Measurements from ENCODE around the gene IL1RAPL2. TPM values are rescaled to one million over a fixed set of nuclear protein-coding genes. Genes with fewer than 3 reads are reported as not detected.

IL1RAPL2 gene
- polyA plus RNA-seq, 2 of the 4 experiments (the other 2 are of a cell fraction) = not detected

DNA sequence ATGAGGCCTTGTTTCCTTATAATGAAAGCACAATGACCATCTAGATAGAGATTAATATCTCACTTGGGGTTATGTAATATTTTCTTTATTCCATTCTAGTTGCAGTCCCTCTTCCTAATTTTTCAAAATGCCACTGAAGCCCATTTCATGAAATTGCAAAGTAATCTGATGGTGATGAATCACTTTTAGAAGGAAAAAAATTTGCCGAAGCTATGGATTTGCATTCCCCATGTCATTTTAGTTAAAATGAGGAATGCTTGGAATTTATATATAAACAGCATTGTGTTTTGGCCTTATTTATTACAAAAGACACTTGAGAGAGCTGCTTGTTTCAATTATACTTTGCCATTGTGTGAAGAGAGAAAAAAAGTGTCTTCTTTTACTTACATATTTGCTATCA lies 896.2 kb downstream of the IL1RAPL2 start:
- no peak for TF ChIP-seq CHD4 (IDR thresholded peaks at IDR 0.05; ENCODE audit: borderline replicate concordance)
- no peak for TF ChIP-seq ZFP36 (IDR thresholded peaks at IDR 0.05; ENCODE audit: borderline replicate concordance, partially characterized antibody)
- TF ChIP-seq, protein P1, sequence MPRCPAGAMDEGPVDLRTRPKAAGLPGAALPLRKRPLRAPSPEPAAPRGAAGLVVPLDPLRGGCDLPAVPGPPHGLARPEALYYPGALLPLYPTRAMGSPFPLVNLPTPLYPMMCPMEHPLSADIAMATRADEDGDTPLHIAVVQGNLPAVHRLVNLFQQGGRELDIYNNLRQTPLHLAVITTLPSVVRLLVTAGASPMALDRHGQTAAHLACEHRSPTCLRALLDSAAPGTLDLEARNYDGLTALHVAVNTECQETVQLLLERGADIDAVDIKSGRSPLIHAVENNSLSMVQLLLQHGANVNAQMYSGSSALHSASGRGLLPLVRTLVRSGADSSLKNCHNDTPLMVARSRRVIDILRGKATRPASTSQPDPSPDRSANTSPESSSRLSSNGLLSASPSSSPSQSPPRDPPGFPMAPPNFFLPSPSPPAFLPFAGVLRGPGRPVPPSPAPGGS (IDR thresholded peaks at IDR 0.05) = no peak
- TF ChIP-seq TFCP2L1 (CRISPR knock-in tag; IDR thresholded peaks at IDR 0.05) = no peak
- no peak for TF ChIP-seq SREBF2 (IDR thresholded peaks at IDR 0.05)
- no peak for TF ChIP-seq REST (IDR thresholded peaks at IDR 0.05)
- TF ChIP-seq HEYL (CRISPR knock-in tag; IDR thresholded peaks at IDR 0.05) = no peak
- no peak for TF ChIP-seq EHF (CRISPR knock-in tag; IDR thresholded peaks at IDR 0.05)
- no peak for TF ChIP-seq PHF8 (IDR thresholded peaks at IDR 0.05; ENCODE audit: borderline replicate concordance, low read depth)
- TF ChIP-seq, protein P2, sequence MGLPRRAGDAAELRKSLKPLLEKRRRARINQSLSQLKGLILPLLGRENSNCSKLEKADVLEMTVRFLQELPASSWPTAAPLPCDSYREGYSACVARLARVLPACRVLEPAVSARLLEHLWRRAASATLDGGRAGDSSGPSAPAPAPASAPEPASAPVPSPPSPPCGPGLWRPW (IDR thresholded peaks at IDR 0.05) = no peak
- TF ChIP-seq KDM5A (IDR thresholded peaks at IDR 0.05) = no peak
- ATAC-seq = no peak
- FAIRE-seq = no peak
- WGBS (ENCODE audit: missing lambda C conversion rate) = 69% methylated on average over 1 of the region's 1 CpG
- Histone ChIP-seq H3K9me3 (no peaks in the 10 kb centered on the region), H3K4me3 (no peak overlapping the region), H3K4me1 (no peaks in the 10 kb centered on the region), H3K27ac (no peak overlapping the region), H3K4me2 (no peak overlapping the region)
- no peak for DNase-seq (ENCODE audit: low read depth in 1 of 2, low spot score in 1 of 2)
- CTCF ChIA-PET = no interaction called here
- POLR2A ChIA-PET = no interaction called here

DNA sequence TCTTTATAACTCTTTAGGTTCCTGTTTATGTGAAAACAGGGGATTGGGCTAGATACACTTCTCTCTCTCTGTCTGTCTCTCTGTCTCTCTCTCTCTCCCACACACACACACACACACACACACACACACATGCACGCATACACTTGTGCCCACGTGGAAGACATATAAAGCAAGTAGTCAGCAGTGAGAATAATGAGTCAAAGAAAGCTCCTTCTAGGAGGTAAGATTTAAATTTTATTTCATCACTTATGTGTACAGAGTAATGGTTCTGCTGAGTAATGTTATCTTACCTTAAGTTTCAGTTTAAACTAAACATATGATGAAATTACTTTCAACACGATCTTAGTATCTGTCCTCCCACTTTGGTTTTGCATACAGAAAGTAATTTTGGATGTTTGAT lies 897.5 kb downstream of the IL1RAPL2 start:
- 3% methylated on average over 3 of the region's 3 CpGs for WGBS (ENCODE audit: missing lambda C conversion rate)
- FAIRE-seq (no peak), ATAC-seq (no peak), DNase-seq (ENCODE audit: low read depth in 1 of 2, low spot score in 1 of 2) (no peak)
- Histone ChIP-seq H3K27ac (no peak overlapping the region), H3K4me2 (no peak overlapping the region), H3K4me3 (no peak overlapping the region), H3K4me1 (no peaks in the 10 kb centered on the region), H3K9me3 (no peaks in the 10 kb centered on the region)
- ChIA-PET POLR2A (no interaction called here), CTCF (no interaction called here)
- TF ChIP-seq, protein P3, sequence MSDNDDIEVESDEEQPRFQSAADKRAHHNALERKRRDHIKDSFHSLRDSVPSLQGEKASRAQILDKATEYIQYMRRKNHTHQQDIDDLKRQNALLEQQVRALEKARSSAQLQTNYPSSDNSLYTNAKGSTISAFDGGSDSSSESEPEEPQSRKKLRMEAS (IDR thresholded peaks at IDR 0.05) = no peak
- TF ChIP-seq MAFK (IDR thresholded peaks at IDR 0.05; ENCODE audit: partially characterized antibody) = no peak

DNA sequence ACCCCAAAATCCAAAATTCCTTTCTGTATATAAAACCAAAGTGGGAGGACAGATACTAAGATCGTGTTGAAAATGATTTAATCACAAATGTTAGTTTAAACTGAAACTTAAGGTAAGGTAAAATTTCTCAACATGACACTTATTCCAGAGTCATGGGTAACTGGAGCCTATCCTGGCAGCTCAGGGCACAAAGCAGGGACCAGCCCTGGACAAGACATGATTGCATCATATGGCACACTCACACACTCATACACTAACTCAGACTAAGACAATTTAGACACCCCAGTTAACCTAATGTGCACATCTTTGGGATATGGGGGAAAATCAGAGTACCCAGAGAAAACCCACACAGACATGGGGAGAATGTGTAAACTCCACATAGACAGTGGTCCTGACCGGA lies 898.6 kb downstream of the IL1RAPL2 start:
- no peak for DNase-seq (ENCODE audit: low read depth in 1 of 2, low spot score in 1 of 2)
- H3K4me3 ChIP-seq = no peak overlapping the region
- no peak for ATAC-seq
- POLR2A ChIA-PET = no interaction called here
- no peak overlapping the region for H3K27ac ChIP-seq
- CTCF ChIA-PET = no interaction called here
- WGBS (ENCODE audit: missing lambda C conversion rate) = 2% methylated on average over 2 of the region's 2 CpGs
- no peak overlapping the region for H3K4me2 ChIP-seq
- no peaks in the 10 kb centered on the region for H3K4me1 ChIP-seq
- no peaks in the 10 kb centered on the region for H3K9me3 ChIP-seq
- FAIRE-seq = no peak
- TF ChIP-seq POLR2A (IDR thresholded peaks at IDR 0.05; ENCODE audit: low read length) (no peak), FOSL2 (IDR thresholded peaks at IDR 0.05) (no peak), FOSL2 (CRISPR knock-in tag; IDR thresholded peaks at IDR 0.05) (no peak), RARB (CRISPR knock-in tag; IDR thresholded peaks at IDR 0.05) (no peak), CBX2 (IDR thresholded peaks at IDR 0.05; ENCODE audit: borderline replicate concordance, low read depth) (no peak), RCOR1 (IDR thresholded peaks at IDR 0.05; ENCODE audit: low read depth, low read length) (no peak), RFX5 (IDR thresholded peaks at IDR 0.05) (no peak)
- TF ChIP-seq, protein P1 (IDR thresholded peaks at IDR 0.05) = no peak
- TF ChIP-seq, protein P4, sequence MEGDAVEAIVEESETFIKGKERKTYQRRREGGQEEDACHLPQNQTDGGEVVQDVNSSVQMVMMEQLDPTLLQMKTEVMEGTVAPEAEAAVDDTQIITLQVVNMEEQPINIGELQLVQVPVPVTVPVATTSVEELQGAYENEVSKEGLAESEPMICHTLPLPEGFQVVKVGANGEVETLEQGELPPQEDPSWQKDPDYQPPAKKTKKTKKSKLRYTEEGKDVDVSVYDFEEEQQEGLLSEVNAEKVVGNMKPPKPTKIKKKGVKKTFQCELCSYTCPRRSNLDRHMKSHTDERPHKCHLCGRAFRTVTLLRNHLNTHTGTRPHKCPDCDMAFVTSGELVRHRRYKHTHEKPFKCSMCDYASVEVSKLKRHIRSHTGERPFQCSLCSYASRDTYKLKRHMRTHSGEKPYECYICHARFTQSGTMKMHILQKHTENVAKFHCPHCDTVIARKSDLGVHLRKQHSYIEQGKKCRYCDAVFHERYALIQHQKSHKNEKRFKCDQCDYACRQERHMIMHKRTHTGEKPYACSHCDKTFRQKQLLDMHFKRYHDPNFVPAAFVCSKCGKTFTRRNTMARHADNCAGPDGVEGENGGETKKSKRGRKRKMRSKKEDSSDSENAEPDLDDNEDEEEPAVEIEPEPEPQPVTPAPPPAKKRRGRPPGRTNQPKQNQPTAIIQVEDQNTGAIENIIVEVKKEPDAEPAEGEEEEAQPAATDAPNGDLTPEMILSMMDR (IDR thresholded peaks at IDR 0.05) = no peak
